ENCODE data around the gene FCSK.
"Not testable (repeated sequence)": the region's sequence is repeated elsewhere in the genome, so short reads cannot be mapped to it uniquely, and the experiment has no call there.

Gene FCSK

GRCh38 chr16:70510216-70510615 is 55.8 kb downstream of the FCSK start:
- Histone ChIP-seq H3K36me3 (ENCODE audit: control insufficient read depth, insufficient read depth, low read length) (no peaks in the 10 kb centered on the region), H3K4me1 (ENCODE audit: control insufficient read depth, insufficient read depth, low read length) (no peaks in the 10 kb centered on the region), H3K9me3 (ENCODE audit: control insufficient read depth, low read length) (no peaks in the 10 kb centered on the region), H3K27me3 (ENCODE audit: control insufficient read depth, insufficient read depth, low read length) (no peaks in the 10 kb centered on the region), H3K9ac (ENCODE audit: low read length) (no peak overlapping the region), H3K4me3 (ENCODE audit: low read length) (no peak overlapping the region)

DNA sequence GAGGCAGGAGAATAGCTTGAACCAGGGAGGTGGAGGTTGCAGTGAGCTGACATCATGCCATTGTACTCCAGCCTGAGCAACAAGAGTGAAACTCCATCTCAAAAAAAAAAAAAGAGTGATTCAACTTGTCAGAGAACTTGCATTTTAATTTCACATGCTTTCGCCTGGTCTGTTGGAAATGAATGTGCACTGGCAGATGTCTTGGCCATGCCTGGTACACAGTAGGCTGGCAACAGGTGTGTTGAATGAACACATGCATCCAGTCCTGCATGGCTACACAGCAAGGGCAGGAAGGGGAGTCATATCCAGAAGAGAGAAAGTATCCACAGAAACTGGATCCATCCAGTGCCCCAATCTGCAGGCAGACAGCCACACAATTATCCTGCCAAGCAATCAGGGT is 57.4 kb downstream of the FCSK start:
- no peaks in the 10 kb centered on the region for H3K4me1 ChIP-seq (ENCODE audit: control insufficient read depth, insufficient read depth, low read length)

DNA sequence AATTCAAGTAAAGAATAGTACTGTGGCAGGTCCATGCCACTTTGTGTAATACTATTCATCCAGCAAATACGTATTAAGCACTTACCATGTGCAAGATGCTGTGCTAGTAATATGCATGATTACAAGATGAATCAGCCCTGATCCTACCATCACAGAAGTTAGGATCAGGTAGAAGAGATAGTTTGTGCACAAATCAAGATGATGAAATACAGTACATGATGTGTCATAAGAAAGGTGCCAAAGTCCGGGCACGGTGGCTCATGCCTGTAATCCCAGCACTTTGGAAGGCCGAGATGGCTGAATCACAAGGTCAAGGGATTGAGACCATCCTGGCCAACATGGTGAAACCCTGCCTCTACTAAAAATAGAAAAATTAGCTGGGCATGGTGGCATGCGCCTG is 58.1 kb downstream of the FCSK start:
- no peaks in the 10 kb centered on the region for H3K9me3 ChIP-seq (ENCODE audit: control insufficient read depth, low read length)
- H3K9ac ChIP-seq (ENCODE audit: low read length) = no peak overlapping the region
- no peaks in the 10 kb centered on the region for H3K36me3 ChIP-seq (ENCODE audit: control insufficient read depth, insufficient read depth, low read length)
- H3K4me3 ChIP-seq (ENCODE audit: low read length) = no peak overlapping the region
- no peaks in the 10 kb centered on the region for H3K4me1 ChIP-seq (ENCODE audit: control insufficient read depth, insufficient read depth, low read length)
- H3K27me3 ChIP-seq (ENCODE audit: control insufficient read depth, insufficient read depth, low read length) = no peaks in the 10 kb centered on the region

More for the DNA sequence above, 57.4 kb downstream of the FCSK start:
- H3K27me3 ChIP-seq (ENCODE audit: control insufficient read depth, insufficient read depth, low read length) = no peaks in the 10 kb centered on the region
- no peak overlapping the region for H3K9ac ChIP-seq (ENCODE audit: low read length)
- no peak overlapping the region for H3K4me3 ChIP-seq (ENCODE audit: low read length)
- no peaks in the 10 kb centered on the region for H3K36me3 ChIP-seq (ENCODE audit: control insufficient read depth, insufficient read depth, low read length)
- H3K9me3 ChIP-seq (ENCODE audit: control insufficient read depth, low read length) = no peaks in the 10 kb centered on the region

GRCh38 chr16:70520612-70521297 is 66.4 kb downstream of the FCSK start:
- no peak overlapping the region for H3K4me3 ChIP-seq (ENCODE audit: low read length)
- no peak overlapping the region for H3K9ac ChIP-seq (ENCODE audit: low read length)
- no peaks in the 10 kb centered on the region for H3K36me3 ChIP-seq (ENCODE audit: control insufficient read depth, insufficient read depth, low read length)
- H3K27me3 ChIP-seq (ENCODE audit: control insufficient read depth, insufficient read depth, low read length) = no peaks in the 10 kb centered on the region
- H3K9me3 ChIP-seq (ENCODE audit: control insufficient read depth, low read length) = no peaks in the 10 kb centered on the region
- H3K4me1 ChIP-seq (ENCODE audit: control insufficient read depth, insufficient read depth, low read length) = peaks cover 8% of the 10 kb centered on the region

GRCh38 chr16:70522216-70523075 is 68.1 kb downstream of the FCSK start:
- Histone ChIP-seq H3K4me1 (ENCODE audit: control insufficient read depth, insufficient read depth, low read length) (peaks cover 8% of the 10 kb centered on the region), H3K9ac (ENCODE audit: low read length) (peak overlapping the region; percentile 92), H3K4me3 (ENCODE audit: low read length) (peak overlapping the region; percentile 96), H3K27me3 (ENCODE audit: control insufficient read depth, insufficient read depth, low read length) (no peaks in the 10 kb centered on the region), H3K9me3 (ENCODE audit: control insufficient read depth, low read length) (no peaks in the 10 kb centered on the region), H3K36me3 (ENCODE audit: control insufficient read depth, insufficient read depth, low read length) (no peaks in the 10 kb centered on the region)

DNA sequence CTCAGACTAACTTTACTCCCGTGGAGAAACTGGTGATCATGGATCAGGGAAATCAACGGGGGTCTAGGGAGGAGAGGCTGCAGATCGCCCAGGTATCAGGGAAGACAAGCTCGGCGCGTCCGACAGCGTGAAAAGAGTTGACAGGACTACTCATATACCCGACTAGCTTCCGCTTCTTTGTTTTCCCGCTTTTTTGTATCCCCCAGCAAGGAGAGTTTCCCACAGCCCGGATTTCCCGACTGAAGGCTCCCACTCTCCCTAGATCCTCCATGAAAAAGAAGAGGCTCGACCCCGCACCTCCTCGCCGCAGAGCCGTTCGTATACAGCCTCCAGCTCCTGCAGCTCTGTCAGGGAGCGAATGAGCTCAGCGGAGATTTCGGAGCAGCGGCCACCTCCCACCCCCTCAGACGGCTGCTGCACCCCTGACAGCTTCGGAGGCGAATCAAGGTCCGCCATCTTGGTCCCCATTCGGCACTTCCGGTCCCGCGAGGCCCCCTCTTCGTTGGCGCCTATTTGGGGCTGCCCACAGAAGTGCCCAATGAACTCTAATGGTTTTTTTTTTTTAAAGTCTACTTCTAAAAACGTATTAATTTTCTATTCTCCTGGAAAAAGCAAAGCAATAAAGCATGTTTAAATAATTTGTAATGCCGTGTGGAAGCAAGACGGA is 68.8 kb downstream of the FCSK start, which contains the start of gene COG4:
COG4 (minus strand) TSS at position 479 of the 667 bp plus-strand sequence; CDS start at position 468, 11 bp downstream.
- H3K4me3 ChIP-seq (ENCODE audit: low read length) = peak within 1 kb of the TSS; percentile 96
- H3K9me3 ChIP-seq (ENCODE audit: control insufficient read depth, low read length) = no peaks in the 10 kb centered on the region
- peaks cover 8% of the 10 kb centered on the region for H3K4me1 ChIP-seq (ENCODE audit: control insufficient read depth, insufficient read depth, low read length)
- H3K9ac ChIP-seq (ENCODE audit: low read length) = peak within 1 kb of the TSS; percentile 92
- no peaks in the 10 kb centered on the region for H3K27me3 ChIP-seq (ENCODE audit: control insufficient read depth, insufficient read depth, low read length)
- no peaks in the 10 kb centered on the region for H3K36me3 ChIP-seq (ENCODE audit: control insufficient read depth, insufficient read depth, low read length)

GRCh38 chr16:70523743-70524398 is 69.5 kb downstream of the FCSK start, which contains the start of gene SF3B3:
Gene SF3B3, plus strand, starts transcription at chr16:70523816. Its CDS starts 2,841 bp downstream, at chr16:70526657.
- H3K9me3 ChIP-seq (ENCODE audit: control insufficient read depth, low read length) = no peaks in the 10 kb centered on the region
- peak within 1 kb of the TSS; percentile 96 for H3K4me3 ChIP-seq (ENCODE audit: low read length)
- H3K27me3 ChIP-seq (ENCODE audit: control insufficient read depth, insufficient read depth, low read length) = no peaks in the 10 kb centered on the region
- peak within 1 kb of the TSS; percentile 92 for H3K9ac ChIP-seq (ENCODE audit: low read length)
- H3K4me1 ChIP-seq (ENCODE audit: control insufficient read depth, insufficient read depth, low read length) = peaks cover 11% of the 10 kb centered on the region
- H3K36me3 ChIP-seq (ENCODE audit: control insufficient read depth, insufficient read depth, low read length) = no peaks in the 10 kb centered on the region

DNA sequence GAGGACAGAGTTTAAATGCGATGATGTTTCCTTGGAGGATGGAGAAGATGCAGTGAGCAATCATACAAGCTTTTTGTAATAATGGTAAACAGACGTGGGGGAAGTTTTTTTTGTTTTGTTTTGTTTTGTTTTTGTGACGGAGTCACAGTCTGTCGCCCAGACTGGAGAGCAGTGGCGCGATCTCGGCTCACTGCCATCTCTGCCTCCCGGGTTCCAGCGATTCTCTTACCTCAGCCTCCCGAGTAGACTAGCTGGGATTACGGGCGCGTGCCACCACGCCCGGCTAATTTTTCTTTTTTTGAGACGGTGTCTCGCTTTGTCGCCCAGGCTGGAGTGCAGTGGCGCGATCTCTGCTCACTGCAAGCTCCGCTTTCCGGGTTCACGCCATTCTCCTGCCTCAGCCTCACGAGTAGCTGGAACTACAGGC is 70.0 kb downstream of the FCSK start:
- not testable (repeated sequence) for H3K27me3 ChIP-seq (ENCODE audit: control insufficient read depth, insufficient read depth, low read length); H3K36me3 ChIP-seq (ENCODE audit: control insufficient read depth, insufficient read depth, low read length); H3K9me3 ChIP-seq (ENCODE audit: control insufficient read depth, low read length)
- peaks cover 11% of the 10 kb centered on the region for H3K4me1 ChIP-seq (ENCODE audit: control insufficient read depth, insufficient read depth, low read length)
- peak overlapping the region; percentile 92 for H3K9ac ChIP-seq (ENCODE audit: low read length)
- H3K4me3 ChIP-seq (ENCODE audit: low read length) = peak overlapping the region; percentile 96

- H3K9me3 ChIP-seq (ENCODE audit: control insufficient read depth, low read length) = no peaks in the 10 kb centered on the region
- H3K9ac ChIP-seq (ENCODE audit: low read length) = no peak overlapping the region
- H3K4me1 ChIP-seq (ENCODE audit: control insufficient read depth, insufficient read depth, low read length) = peaks cover 11% of the 10 kb centered on the region
- H3K36me3 ChIP-seq (ENCODE audit: control insufficient read depth, insufficient read depth, low read length) = no peaks in the 10 kb centered on the region
- no peak overlapping the region for H3K4me3 ChIP-seq (ENCODE audit: low read length)
- H3K27me3 ChIP-seq (ENCODE audit: control insufficient read depth, insufficient read depth, low read length) = no peaks in the 10 kb centered on the region
Measured at GRCh38 chr16:70526403-70526802, 72.0 kb downstream of the FCSK start.

DNA sequence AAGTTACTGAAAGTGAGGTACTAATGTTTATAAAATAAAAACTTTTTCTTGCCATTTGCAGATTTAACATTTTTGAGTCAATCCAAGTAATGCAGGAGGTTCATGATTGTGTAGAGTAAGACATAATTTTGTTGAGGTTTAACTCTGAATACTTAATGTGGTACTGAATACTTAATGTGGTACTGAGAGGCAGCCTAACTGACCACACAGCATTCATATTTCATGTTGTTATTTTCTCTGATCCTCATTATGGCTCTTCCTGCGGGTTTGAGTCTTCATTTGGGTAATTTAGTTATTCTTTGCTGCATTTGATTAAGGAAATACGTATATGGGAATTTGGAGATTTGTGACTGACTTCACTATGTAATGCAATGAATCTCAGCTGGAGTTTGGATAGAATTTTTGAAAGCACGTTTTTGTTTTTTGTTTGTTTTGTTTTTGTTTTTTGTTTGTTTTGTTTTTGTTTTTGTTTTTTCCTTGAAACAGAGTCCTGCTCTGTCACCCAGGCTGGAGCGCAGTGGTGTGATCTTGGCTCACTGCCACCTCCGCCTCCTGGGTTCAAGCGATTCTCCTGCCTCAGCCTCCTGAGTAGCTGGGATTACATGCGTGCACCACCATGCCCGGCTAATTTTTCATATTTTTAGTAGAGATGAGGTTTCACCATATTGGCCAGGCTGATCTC is 73.1 kb downstream of the FCSK start:
- Histone ChIP-seq H3K9me3 (ENCODE audit: control insufficient read depth, low read length) (no peaks in the 10 kb centered on the region), H3K27me3 (ENCODE audit: control insufficient read depth, insufficient read depth, low read length) (no peaks in the 10 kb centered on the region), H3K36me3 (ENCODE audit: control insufficient read depth, insufficient read depth, low read length) (no peaks in the 10 kb centered on the region), H3K4me3 (ENCODE audit: low read length) (no peak overlapping the region), H3K4me1 (ENCODE audit: control insufficient read depth, insufficient read depth, low read length) (peaks cover 11% of the 10 kb centered on the region), H3K9ac (ENCODE audit: low read length) (no peak overlapping the region)

GRCh38 chr16:70529051-70529777 is 74.8 kb downstream of the FCSK start:
- no peaks in the 10 kb centered on the region for H3K9me3 ChIP-seq (ENCODE audit: control insufficient read depth, low read length)
- H3K4me1 ChIP-seq (ENCODE audit: control insufficient read depth, insufficient read depth, low read length) = peaks cover 11% of the 10 kb centered on the region
- H3K9ac ChIP-seq (ENCODE audit: low read length) = no peak overlapping the region
- H3K4me3 ChIP-seq (ENCODE audit: low read length) = no peak overlapping the region
- no peaks in the 10 kb centered on the region for H3K27me3 ChIP-seq (ENCODE audit: control insufficient read depth, insufficient read depth, low read length)
- peaks cover 5% of the 10 kb centered on the region for H3K36me3 ChIP-seq (ENCODE audit: control insufficient read depth, insufficient read depth, low read length)

Measured in mucosa of stomach (tissue), 1 donor.